ENCODE data around the gene SH3BP4.

The SH3BP4 gene

GRCh38 chr2:234999740-235000425, 48.1 kb downstream of the SH3BP4 start:
- TF ChIP-seq ZFX (IDR thresholded peaks at IDR 0.05) (no peak), CTCF (conservative IDR thresholded peaks at IDR 0.05) (no peak)
- peak overlapping the region; percentile 0; the same call in 1 of the 2 replicates for H3K27ac ChIP-seq

GRCh38 chr2:235000426-235001236, 48.8 kb downstream of the SH3BP4 start:
- peak overlapping the region; percentile 0; the same call in 1 of the 2 replicates for H3K27ac ChIP-seq

DNA sequence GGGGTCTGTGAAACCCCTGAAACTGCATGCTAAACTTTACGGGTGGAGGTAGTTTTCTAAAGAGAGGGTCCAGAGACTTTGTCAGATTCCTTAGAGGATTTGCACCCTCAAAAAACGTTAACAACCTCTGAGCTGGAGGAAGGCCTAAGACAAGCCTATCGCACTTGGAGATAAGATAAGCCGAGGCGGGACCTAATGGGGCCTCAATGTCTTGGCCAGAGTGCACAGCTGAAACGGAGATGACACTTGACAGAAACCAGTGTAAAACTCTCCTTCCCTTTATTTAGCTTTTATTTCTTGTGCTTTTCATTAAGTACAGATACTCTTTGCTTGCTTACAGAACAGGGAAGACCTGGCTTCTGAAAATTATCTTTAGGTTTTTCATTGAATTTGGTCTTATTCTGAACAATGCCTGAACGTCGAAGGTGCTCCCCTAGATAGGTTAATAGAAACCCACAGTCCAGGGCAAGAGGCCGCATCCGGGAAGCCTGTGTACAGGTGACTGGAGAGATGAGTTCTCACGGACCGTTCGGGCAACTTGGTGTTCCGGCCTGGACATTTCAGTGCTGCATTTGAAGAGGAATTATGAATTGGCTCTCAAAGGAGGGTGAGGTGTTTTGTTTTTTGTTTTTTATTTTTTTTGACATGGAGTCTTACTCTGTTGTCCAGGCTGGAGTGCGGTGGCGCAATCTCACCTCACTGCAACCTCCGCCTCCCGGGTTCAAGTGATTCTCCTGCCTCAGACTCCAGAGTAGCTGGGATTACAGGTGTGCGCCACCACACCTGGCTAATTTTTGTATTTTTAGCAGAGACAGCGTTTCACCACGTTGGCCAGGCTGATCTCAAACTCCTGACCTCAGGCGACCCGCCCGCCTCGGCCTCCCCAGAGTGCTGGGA, 49.7 kb downstream of the SH3BP4 start:
- TF ChIP-seq CTCF (conservative IDR thresholded peaks at IDR 0.05) (no peak), ZFX (IDR thresholded peaks at IDR 0.05) (no peak)
- H3K27ac ChIP-seq, result peak overlapping the region; percentile 5

More at GRCh38 chr2:235000426-235001236, 48.8 kb downstream of the SH3BP4 start:
- no peak for TF ChIP-seq ZFX (IDR thresholded peaks at IDR 0.05)
- TF ChIP-seq CTCF (conservative IDR thresholded peaks at IDR 0.05), result no peak

GRCh38 chr2:235002198-235003095, 50.6 kb downstream of the SH3BP4 start:
- no peak for TF ChIP-seq CTCF (conservative IDR thresholded peaks at IDR 0.05)
- no peak for TF ChIP-seq ZFX (IDR thresholded peaks at IDR 0.05)
- H3K27ac ChIP-seq, result peak overlapping the region; percentile 5; the same call in 1 of the 2 replicates

- peak overlapping the region; percentile 2; the same call in 1 of the 2 replicates for H3K27ac ChIP-seq
Observed at GRCh38 chr2:235003096-235003775, 51.4 kb downstream of the SH3BP4 start.

More at GRCh38 chr2:235003096-235003775, 51.4 kb downstream of the SH3BP4 start:
- no peak for TF ChIP-seq ZFX (IDR thresholded peaks at IDR 0.05)
- no peak for TF ChIP-seq CTCF (conservative IDR thresholded peaks at IDR 0.05)
